Panc1 (cell line): ENCODE data around the gene RBMS3. TPM values are rescaled to one million over a fixed set of nuclear protein-coding genes. Genes with fewer than 3 reads are reported as not detected.

Experiments used
- ATAC-seq: fragments of 200-7000 bp; cut with Tn5 transposase; 2 replicates; pipeline ENCODE4 v1.9.1; 2020; ENCODE audit warnings: mild to moderate bottlenecking, moderate library complexity
- BruUV-seq: library from RNA; stranded (reverse); fragments of 400-500 nt; replicated peaks from 2 replicates; lab custom pipeline; 2021; lab: Mats Ljungman, UMichigan
- CTCF ChIA-PET: fragments of 300-600 bp; sonication (Branson Sonifier 250); formaldehyde crosslinking; loops from one replicate; lab custom pipeline; 2022; ENCODE audit warnings: antibody characterized with exemption; lab: Charles Lee
- POLR2A ChIA-PET: fragments of 300-600 bp; sonication (Branson Sonifier 250); formaldehyde crosslinking; loops from one replicate; lab custom pipeline; 2022; ENCODE audit warnings: antibody characterized with exemption; lab: Charles Lee
- DNase-seq: peaks from one replicate; pipeline ENCODE4 v3.0.0-alpha.2; 2010; ENCODE audit warnings: low read depth, low spot score
- H3K27ac ChIP-seq: 2 replicates; pipeline ENCODE4 v1.5.1; 2011; ENCODE audit warnings: mild to moderate bottlenecking, low read length, inconsistent platforms
- H3K27me3 ChIP-seq: fragments of 200-500 bp; sonication (Bioruptor generic); 2 replicates; pipeline ENCODE4 v1.6.0; 2014; ENCODE audit warnings: low read length, inconsistent platforms; ENCODE audit not compliant: control insufficient read depth, insufficient read depth
- H3K36me3 ChIP-seq: fragments of 200-500 bp; sonication (Bioruptor generic); 2 replicates; pipeline ENCODE4 v1.5.1; 2014; ENCODE audit warnings: inconsistent platforms, mild to moderate bottlenecking, low read length, moderate library complexity; ENCODE audit not compliant: control insufficient read depth, insufficient read depth
- H3K4me1 ChIP-seq: 2 replicates; pipeline ENCODE4 v1.5.1; 2011; ENCODE audit warnings: inconsistent platforms, mild to moderate bottlenecking, low read length, moderate library complexity; ENCODE audit not compliant: control insufficient read depth, insufficient read depth
- H3K4me3 ChIP-seq, 2 experiments: 2 replicates each; pipeline ENCODE4 v1.5.1; 2011 to 2012; ENCODE audit warnings: low read depth in 2 of 2, low read length in 2 of 2, mild to moderate bottlenecking in 2 of 2, inconsistent platforms in 1 of 2, moderate library complexity in 1 of 2
- H3K9me3 ChIP-seq: fragments of 200-500 bp; sonication (Bioruptor generic); 2 replicates; pipeline ENCODE4 v1.5.1; 2014; ENCODE audit warnings: low read depth, mild to moderate bottlenecking, inconsistent platforms, low read length, moderate library complexity; ENCODE audit not compliant: control insufficient read depth, insufficient read depth
- POLR2AphosphoS5 ChIP-seq: IDR thresholded peaks from 2 replicates; pipeline ENCODE4 v1.6.1; 2012; ENCODE audit warnings: mild to moderate bottlenecking, low read depth, low read length, moderate library complexity
- REST ChIP-seq, 2 experiments: IDR thresholded peaks; 2 replicates each; pipeline ENCODE4 v1.6.1; 2011 to 2012; ENCODE audit warnings: low read depth in 2 of 2, control low read depth in 1 of 2, low read length in 1 of 2, mild to moderate bottlenecking in 1 of 2, moderate library complexity in 1 of 2; ENCODE audit not compliant: insufficient read depth in 1 of 2
- SIN3A ChIP-seq: IDR thresholded peaks from 2 replicates; pipeline ENCODE4 v1.6.1; 2012; ENCODE audit warnings: low read depth, mild to moderate bottlenecking, low read length, moderate library complexity, borderline replicate concordance; ENCODE audit not compliant: insufficient read depth
- TCF7L2 ChIP-seq: IDR thresholded peaks from 2 replicates; pipeline ENCODE4 v1.6.1; 2011; ENCODE audit warnings: mild to moderate bottlenecking, low read depth, low read length, inconsistent platforms
- in situ Hi-C: cut with HindIII; loops from 2 replicates; pipeline ENCODE4 v1.10.0; 2016; ENCODE audit warnings: low sequenced_read_pairs, low pct_unique_long_range_greater_than_20kb
- intact Hi-C: fragments of 100-400 bp; cut with micrococcal nuclease; formaldehyde crosslinking; loops from one replicate; pipeline ENCODE4 v1.10.0; 2022; ENCODE audit not compliant: unreplicated experiment
- total RNA-seq: library from RNA; stranded (reverse); gene quantifications from one replicate; pipeline ENCODE4 v1.2.1, GENCODE V29; 2021; ENCODE audit not compliant: unreplicated experiment
- TF ChIP-seq, protein P1 (sequence below): fragments of 450-650 bp; IDR thresholded peaks from 2 replicates; pipeline ENCODE4 v1.5.1; 2017; ENCODE audit warnings: mild to moderate bottlenecking

Gene RBMS3
- total RNA-seq, 1 experiment from 2014 or later, result 1.1 TPM

DNA sequence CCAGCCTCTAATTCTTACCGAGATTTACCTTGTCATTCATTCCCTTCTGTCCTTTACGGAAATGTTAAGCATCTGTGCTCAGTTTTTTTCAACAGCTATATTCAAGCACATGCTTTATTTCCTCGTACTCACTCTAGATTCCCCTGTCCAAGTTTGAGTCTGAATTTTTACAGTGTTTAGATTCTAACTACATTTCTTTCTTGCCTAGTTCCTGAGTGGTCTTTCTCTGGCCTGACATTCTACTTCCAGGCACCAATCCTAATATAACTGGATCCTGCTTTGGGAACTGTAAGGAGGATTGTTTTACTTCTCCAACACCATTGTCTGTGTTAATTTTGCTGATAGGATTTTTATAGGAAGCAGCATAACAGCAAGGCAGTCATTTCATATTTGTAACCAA is 222.4 kb downstream of the RBMS3 start:
- in situ Hi-C loops (no loop called here), intact Hi-C loops (no loop called here)
- POLR2A ChIA-PET, result no interaction called here
- H3K9me3 ChIP-seq, result no peaks in the 10 kb centered on the region
- CTCF ChIA-PET, result no interaction called here
- TF ChIP-seq, protein P1, sequence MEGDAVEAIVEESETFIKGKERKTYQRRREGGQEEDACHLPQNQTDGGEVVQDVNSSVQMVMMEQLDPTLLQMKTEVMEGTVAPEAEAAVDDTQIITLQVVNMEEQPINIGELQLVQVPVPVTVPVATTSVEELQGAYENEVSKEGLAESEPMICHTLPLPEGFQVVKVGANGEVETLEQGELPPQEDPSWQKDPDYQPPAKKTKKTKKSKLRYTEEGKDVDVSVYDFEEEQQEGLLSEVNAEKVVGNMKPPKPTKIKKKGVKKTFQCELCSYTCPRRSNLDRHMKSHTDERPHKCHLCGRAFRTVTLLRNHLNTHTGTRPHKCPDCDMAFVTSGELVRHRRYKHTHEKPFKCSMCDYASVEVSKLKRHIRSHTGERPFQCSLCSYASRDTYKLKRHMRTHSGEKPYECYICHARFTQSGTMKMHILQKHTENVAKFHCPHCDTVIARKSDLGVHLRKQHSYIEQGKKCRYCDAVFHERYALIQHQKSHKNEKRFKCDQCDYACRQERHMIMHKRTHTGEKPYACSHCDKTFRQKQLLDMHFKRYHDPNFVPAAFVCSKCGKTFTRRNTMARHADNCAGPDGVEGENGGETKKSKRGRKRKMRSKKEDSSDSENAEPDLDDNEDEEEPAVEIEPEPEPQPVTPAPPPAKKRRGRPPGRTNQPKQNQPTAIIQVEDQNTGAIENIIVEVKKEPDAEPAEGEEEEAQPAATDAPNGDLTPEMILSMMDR, result no peak
- TF ChIP-seq REST (IDR thresholded peaks at IDR 0.05; ENCODE audit: insufficient read depth in 1 of 2, low read depth in 2 of 2, low read length in 1 of 2) (no peak), TCF7L2 (no peak), POLR2AphosphoS5 (no peak), SIN3A (no peak)
- H3K4me1 ChIP-seq, result no peaks in the 10 kb centered on the region
- no peak overlapping the region for H3K4me3 ChIP-seq
- DNase-seq (no peak), ATAC-seq (no peak)
- H3K27me3 ChIP-seq, result no peaks in the 10 kb centered on the region
- H3K36me3 ChIP-seq, result no peaks in the 10 kb centered on the region
- H3K27ac ChIP-seq, result no peak overlapping the region
- no TSS peak for BruUV-seq

GRCh38 chr3:29503958-29504357 is 223.1 kb downstream of the RBMS3 start:
- in situ Hi-C loops (no loop called here), intact Hi-C loops (no loop called here)
- DNase-seq, result no peak
- no peaks in the 10 kb centered on the region for H3K9me3 ChIP-seq
- ChIA-PET POLR2A (no interaction called here), CTCF (no interaction called here)
- no TSS peak for BruUV-seq
- no peaks in the 10 kb centered on the region for H3K4me1 ChIP-seq
- H3K27ac ChIP-seq, result no peak overlapping the region
- TF ChIP-seq, protein P1, result no peak
- TF ChIP-seq SIN3A (no peak), TCF7L2 (no peak), POLR2AphosphoS5 (no peak), REST (IDR thresholded peaks at IDR 0.05; ENCODE audit: insufficient read depth in 1 of 2, low read depth in 2 of 2, low read length in 1 of 2) (no peak)
- no peak for ATAC-seq
- H3K4me3 ChIP-seq, result no peak overlapping the region
- no peaks in the 10 kb centered on the region for H3K36me3 ChIP-seq
- H3K27me3 ChIP-seq, result no peaks in the 10 kb centered on the region
